NCI-H1436 (cell line): ENCODE measurements around the gene BAG3.
"Not testable (repeated sequence)": the region's sequence is repeated elsewhere in the genome, so short reads cannot be mapped to it uniquely, and the experiment has no call there.

Experiments used
- DNase-seq: peaks from one replicate; lab custom pipeline; 2025; lab: John Stamatoyannopoulos, UW

The BAG3 gene

DNA sequence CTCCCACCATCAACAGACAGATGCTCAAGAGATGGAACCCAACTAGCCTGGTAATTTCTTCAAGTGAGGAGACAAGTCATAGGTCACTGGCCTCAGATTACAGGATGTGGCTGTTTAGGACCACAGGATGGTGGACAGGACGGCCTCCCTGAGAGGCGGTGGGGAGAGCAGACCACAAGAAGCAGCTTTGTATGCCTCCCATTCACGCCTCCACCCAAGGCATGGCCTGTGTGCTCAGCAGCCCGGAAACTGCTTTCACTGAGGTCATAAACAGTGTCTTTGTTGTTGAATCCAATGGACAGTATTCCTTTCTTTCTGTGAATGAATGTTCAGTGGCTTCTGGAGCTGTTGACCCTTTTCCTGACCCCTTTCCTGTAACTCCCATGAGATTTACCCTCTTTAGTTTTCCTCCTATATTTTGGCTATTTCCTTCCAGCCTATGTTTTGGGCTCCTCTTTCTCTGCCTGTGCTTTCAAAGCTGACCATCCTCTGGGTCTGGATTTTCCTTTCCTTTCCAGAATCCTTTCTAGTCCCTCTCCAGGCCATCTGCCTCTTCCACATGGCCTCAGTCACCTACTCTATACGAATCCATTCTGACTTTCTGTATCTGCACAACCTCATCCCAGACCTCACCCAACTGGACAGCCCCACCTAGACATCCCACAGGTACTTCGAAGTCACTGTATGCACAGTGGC, 42.2 kb downstream of the BAG3 start:
- DNase-seq: no peak

DNA sequence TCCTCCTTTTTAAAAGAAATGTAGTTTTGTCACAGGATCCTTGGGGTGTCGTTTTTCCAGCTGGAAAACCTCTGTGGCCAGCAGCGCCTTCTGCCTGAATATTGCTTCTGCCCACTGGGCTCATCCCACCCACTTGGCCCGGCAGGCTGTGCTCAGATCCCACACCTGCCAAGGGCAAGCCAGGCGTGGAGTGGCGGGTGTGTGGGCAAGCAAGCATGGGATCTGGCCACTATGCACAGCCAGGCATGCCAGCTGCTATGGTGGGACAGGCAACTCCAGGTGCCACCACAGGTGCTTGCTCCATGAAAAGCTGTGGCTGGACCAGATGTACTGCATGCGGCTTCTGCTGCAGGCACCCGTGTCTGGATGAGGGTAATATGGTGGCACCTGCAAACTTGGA, 43.4 kb downstream of the BAG3 start:
- DNase-seq: no peak

DNA sequence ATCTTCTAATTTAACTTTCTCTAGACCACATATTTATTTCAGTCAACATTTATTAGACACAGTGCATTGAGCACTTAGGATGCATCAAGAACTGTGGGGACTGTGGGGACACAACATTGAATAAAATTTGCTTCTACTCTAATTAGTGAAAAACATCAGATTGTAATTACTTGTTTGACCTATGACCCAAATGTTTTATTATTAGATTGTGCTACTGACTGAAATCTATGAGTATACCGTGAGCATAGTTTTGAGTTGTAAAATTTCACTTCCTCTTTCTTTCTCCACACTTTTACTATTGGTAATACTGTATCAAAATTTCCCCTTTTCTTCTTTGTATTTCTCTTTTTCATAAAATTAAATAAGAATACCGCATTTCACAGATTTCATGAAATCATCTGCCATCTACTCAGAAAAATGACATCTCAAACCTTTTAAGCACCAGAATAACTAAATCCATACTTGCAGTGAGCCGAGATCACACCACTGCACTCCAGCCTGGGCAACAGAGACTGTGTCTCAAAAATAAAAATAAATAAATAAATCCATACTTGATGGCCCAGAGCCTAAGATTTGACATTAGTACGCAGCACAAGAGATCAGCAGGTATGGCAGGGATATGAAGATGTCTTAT, 49.3 kb downstream of the BAG3 start:
- DNase-seq: no peak

DNA sequence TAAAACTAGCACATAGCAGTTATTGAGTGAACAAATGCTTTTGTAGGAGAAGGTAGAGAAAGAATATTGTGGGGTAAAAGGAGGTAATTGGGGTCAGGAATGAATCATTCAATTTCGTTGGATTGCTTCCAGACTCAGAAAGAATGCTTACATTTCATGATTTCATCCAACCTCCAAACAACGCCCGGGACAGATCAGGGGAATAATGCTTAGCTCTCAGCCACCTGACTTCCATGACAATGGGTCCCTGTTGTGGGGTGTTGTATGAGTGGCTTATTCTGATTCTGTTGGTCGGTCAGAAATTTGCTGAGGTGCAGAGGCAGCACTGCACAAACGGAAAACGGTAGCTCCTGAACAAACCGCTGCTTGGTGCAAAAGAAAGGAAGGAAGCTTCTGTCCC, 50.7 kb downstream of the BAG3 start:
- no peak for DNase-seq

DNA sequence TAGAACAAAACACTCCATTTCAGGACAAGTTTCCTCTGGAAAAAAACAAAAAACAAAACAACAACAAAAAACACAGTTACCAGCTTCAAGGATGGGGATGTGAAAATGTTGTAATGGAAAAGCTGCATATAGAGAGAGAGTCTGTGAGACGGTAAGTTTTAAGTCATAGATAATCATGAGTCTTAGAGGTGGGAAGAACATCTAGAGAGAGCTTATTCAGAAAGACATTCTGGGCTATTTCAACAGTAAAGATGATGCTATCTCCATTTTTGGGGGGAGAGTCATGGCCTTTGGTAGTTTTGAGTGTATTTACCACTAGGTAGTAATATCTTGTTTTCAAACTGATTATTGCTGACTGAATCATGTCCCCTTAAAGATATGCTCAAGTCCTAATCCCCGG, 51.4 kb downstream of the BAG3 start:
- DNase-seq: no peak

DNA sequence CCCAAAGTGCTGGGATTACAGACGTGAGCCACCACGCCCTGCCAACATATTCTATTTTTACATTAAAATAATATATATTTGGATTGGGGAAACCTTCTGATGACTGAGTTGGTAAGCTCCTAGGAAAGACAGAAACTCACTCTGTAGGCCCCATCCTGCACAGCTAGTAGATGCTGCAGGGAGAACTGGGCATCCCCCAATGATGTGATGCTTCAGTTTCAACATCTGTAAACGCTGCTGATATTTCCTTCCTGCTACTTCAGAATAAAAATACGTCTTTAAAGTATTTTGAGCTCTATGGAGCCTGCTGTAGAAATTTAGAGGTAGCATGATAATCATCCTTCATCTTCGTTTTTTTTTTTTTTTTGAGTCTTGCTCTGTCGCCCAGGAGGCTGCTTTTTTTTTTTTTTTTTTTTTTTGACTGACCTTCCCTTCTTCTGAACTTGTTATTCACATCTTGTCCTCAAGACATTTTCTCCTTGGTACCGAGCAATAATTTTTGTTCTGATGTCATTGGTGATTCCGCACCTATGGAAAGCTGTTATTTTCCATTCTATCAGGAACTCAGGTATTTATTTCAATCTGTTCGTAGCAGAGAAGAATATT, 52.8 kb downstream of the BAG3 start:
- DNase-seq: no peak

DNA sequence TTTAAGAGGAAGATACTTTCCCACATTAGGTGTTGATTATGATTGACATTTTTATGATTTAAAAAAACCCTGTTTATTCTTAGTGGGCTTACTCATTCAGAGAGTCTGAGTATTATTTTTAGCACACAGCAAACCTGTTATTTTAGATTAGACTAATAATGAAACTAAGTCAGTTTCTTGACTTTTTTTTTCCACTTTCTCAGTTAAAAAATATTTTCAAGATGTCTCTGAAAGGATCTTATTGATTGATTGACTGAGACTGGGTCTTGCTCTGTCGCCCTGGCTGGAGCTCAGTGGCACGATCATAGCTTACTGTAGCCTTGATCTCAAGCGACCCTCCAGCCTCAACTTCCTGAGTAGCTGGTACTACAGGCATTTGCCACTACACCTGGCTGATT, 54.3 kb downstream of the BAG3 start:
- no peak for DNase-seq

DNA sequence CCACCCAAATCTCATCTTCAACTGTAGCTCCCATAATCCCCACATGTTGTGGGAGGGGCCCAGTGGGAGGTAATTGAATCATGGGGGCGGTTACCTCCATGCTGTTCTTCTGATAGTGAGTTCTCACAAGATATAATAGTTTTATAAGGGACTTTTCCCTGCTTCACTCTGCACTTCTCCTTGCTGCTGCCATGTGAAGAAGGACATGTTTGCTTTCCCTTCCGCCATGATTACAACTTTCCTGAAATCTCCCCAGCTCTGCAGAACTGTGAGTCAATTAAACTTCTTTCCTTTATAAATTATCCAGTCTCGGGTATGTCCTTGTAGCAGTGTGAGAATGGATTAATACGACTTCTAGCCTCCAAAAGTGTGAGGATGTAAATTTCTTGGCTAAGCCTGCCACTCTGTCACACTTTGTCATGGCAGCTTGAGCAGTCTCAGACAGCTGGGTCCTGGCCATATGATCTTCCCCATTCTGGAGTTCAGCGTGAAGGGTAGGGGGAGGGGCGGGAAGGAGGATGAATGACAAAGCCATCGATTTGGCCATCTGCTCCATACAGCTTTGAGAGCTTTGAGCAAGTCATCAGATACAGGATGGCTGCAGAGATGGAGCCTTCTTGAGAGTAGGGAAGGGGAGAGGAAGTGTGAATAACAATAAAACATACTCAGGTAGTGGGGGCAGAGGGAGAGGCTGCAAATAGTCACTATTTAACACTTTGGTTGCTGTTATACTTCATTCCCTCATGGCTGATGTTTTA, 55.5 kb downstream of the BAG3 start:
- no peak for DNase-seq

DNA sequence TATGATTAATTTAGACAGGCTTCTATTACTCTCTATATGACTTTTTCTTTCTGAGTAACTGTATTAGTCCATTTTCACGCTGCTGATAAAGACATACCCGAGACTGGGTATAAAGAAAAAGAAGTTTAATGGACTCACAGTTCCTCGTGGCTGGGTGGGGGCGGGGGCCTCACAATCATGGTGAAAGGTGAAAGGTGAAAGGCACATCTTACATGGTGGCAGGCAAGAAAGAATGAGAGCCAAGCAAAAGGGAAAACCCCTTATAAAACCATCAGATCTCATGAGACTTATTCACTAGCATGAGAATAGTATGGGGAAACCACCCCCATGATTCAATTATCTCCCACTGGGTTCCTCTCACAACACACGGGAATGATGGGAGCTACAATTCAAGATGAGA, 56.2 kb downstream of the BAG3 start:
- not testable (repeated sequence) for DNase-seq

DNA sequence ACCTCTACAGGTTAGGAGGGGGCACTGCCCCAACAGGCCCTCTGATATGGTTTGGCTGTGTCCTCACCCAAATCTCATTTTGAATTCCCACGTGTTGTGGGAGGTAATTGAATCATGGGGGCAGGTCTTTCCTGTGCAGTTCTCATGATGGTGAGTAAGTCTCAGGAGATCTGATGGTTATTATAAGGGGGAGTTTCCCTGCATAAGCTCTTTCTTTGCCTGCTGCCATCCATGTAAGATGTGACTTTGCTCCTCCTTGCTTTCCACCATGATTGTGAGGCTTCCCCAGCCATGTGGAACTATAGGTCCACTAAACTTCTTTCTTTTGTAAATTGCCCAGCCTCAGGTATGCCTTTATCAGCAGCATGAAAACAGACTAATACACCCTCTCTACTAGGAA, 59.8 kb downstream of the BAG3 start:
- DNase-seq: not testable (repeated sequence)

DNA sequence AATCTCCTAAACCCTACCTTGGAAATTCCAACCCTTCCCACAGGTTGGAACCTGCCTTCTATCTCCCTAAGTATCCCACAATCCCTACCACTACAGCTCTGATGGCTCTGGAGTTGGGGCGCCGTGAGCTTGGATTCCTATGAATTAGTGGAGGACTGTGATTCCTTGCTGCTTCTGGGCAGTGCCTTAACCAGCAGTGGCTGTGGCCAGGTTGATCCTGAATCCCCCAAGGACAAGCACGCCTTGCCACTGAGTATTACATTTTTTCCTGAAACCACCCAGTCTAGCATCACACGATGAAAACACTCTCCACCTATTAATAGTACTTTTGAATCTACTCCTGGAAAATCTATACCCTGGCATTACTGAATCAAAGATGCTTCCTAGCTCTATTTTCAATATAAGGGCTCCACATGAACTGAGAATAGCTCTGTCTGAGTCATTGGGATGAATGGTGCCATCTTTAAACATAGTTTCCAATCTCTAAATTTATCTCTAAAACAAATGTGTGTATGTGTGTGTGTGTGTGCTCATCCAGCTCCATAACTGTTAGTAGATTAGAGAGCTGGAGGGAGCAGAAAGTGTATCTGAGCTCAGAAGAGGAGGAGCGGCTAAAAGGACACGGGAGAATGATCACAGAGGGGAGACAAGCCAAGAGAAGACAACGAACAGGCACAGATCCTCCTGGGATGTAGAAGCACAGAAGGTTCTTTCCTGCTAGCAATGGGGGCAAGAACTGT, 62.7 kb downstream of the BAG3 start:
- DNase-seq: no peak

DNA sequence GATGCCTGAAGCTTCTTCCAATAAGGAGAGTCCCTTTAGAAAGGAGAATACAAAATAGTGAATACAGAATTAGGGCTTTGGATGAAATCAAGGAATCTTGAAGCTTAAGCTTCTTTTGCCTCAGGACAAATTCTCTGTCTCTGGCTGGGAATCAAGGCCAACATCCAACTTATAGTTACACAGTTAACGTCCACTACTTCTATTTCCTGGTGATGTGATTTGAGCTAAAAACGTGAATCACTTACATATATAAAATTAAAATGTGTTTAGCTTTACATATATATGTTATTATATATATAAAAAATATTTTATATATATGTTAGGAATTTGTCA, 63.3 kb downstream of the BAG3 start:
- no peak for DNase-seq

DNA sequence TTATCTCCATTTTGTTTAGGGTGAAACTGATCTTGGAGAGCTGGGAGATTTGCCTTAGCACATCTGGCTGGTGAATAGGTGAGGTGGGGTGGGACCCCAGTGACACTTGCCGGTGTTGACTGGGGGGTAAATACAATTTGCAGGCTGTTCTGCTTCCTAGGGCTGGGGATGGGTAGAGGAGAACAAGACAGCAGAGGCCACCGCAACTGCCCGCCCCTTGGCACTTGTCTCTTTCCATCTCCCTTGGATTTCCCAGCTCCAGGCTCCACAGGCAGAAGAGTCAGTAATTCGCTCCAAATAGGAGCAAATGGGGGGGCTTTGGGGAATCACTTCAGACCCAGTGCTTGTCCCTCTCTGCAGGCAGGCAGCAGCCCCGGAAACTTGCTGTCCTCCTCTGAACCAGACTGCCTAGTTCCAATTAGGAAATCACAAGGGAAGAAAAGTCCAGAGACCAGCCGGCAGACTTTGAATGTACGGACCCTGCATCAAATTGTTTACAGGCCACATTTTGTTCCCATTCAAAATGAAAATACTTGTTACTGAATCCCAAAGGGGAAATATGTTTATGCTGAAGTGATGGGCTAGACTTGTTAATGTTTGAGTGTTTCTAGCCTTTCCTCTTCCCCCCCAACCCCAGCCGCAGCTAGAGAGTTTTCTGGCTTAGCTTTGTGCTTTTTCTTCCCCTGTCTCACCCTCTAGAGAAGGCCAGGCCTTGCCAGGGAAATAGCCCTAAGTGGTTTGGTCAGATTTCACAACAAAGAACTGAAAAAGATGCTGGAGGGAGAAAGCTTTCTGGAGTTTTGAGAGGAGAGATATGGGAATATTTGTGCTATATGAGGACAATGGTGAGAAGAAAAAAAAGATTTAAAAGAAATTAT, 64.7 kb downstream of the BAG3 start:
- DNase-seq: no peak

DNA sequence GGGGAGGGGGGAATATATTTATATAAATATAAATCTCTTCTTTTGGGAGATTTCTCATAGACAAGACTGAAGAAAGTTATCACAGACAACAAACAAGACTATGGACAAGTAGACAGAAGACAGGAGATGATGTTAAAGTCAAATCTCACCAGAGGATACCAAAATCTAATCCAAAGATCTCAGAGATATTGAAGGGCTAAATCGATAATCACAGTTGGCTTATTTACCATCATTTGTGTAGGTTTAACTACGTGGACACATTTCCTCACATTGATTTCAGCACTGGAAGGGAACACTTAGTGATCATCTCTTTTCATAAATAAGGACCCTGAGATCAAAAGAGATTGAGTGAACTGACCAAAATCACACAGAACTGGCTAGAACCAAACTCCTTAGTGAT, 72.0 kb downstream of the BAG3 start:
- no peak for DNase-seq

DNA sequence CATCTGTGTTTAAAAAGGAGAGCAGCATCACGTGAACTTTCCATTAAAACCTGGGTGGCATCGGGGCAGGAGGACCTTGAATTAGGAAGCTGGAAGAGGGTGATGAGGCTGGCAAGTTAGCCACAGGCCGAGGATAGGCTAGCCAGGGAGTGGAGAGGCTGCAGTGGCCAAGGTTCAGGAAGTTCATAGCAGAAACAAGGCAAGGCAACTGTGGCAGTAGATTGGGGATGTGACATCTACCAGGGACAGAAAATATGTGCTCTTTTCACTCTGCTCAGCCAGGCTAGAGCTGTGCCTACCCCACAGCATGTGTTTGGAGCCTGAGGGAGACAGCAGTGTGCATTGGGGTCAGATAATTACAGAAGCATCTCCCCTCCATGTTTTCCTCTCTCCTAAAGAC, 72.4 kb downstream of the BAG3 start:
- no peak for DNase-seq

DNA sequence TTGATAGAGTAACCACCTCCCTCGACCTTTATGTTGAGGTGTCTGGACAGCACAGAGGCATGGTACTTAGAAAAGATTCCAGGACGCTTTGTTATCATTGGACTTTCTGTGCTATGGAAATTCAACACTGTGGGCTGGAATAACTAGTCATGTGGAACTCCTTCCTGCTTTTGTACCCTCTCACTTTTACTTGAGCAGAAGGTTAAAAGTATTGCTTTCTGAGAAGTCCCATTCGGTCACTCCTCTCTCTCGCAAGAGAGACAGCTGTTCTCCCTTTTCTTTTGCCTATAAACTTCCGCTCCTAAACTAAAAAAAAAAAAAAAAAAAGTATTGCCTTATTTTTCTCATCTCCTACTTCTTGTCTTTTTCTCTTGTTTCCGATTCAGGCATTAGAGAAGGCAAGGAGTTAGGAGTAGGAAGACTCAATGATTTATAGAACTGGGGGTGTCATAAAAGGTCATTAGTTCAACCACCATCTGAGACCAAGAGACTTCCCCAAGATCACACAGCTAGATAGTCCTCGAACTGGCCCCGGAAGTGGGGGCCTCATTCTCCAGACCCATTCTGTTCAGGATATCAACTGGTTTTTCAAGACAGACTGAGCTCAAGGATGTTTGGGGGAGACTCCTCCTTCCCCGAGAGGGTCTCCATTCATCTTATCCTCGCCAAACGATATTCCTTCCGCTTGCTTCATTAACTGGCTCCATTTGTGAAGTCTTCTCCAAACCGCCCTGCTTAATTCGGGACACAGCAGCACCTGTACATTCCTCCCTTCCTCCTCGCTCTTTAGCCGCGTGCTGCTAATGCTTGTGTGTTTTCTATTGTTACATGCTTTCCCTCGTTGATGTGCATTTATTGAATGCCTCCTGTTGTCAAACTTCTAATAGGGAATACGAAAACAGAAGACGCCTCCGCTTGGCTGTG, 73.7 kb downstream of the BAG3 start:
- peak; percentile 59 for DNase-seq

DNA sequence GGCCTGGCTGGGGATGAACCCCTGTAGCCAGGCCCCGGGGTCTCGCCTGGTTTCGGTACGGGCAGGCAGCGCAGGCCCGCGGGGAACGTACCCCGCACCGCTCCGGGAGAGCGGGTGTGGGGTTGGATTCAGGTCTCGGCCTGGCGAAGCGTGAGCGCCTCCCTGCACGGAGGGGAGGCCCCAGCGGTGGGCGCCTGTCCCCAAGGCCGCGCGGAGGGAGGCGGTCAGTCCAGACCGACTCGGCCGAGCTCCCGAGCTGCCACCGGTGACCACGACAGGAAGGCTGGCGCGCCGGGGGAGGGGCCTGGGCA, 74.3 kb downstream of the BAG3 start:
- DNase-seq: no peak

DNA sequence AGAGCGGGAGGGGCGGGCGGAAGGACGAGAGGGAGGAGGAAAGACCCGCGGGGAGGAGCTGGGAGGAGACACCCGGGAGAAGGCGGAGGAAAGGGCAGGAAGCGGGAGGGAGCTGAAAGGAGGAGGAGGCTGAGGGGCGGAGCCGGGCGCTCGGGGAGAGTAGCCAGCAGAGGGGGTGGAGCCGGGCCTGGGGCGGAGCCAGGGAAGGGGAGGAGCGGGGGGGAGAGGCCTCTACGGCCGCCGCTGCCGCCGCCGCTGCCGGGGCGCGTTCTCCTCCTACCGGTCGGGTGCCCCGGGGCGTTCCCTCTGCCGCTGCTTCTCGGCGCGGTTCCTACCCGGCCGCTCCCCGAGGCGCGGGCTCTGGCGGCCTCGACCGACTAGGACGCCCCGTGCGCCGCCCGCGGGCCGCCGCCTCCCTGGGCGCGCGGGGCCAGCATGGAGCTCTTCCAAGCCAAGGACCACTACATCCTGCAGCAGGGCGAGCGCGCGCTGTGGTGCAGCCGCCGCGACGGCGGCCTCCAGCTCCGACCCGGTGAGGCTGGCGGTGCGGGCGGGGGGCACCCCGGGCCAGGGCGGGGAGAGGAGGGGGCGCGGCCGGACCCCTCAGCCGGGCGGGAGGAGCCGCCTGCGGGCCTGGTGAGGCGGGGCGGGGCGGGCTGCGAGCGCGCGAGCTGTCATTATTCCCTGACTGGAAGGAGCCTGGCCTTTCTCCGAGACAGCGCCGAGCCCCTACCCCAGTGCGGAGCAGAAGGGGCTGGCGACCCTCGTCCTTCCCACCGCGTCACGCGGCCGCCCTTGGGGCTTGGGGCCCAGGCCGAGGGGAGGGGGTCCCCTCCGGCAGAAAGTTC, 74.9 kb downstream of the BAG3 start, which contains the start of gene INPP5F:
Gene INPP5F (plus strand): TSS at position 223 of the 848 bp plus-strand sequence. CDS start 213 bp downstream, at position 436.
- peak; percentile 100 for DNase-seq

DNA sequence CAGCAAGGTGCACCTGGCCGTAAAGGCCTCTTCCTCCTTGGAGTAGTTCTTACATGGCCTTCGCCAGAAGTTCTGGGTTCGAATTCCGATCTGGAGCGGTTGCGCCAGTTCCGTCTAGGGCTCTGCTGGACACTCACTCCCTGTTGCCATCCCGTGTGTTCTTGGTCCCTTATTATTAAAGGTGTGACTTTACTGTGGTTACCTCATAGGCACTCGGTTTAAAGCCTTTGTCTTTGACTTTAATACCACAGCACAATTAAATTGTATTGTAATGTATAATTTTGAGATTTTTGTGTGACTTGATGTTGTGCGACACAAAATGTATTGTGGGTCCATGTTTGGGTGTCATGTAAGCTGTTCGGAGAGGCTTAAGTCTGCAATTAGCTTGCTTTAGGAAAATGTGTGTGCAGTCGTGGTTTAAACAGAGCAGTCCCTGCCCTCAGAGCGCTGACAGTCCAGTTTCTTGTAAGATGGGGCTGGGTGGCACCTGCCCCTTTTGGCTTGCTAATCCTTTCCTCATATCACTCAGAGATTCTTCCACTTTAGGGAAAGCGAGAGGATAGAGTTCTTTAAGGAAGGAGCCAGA, 75.6 kb downstream of the BAG3 start:
- DNase-seq: no peak
